HepG2 (cell line): Measurements from ENCODE around the gene GBE1. TPM values are rescaled to one million over a fixed set of nuclear protein-coding genes. Genes with fewer than 3 reads are reported as not detected.

Experiments used
- CERS6 ChIP-seq: sonication (generic); formaldehyde crosslinking; IDR thresholded peaks from 2 replicates; pipeline ENCODE4 v1.5.0; 2020; ENCODE audit warnings: missing genetic modification reagents
- CREB1 ChIP-seq, 2 experiments: fragments of 450-650 bp in 1 of 2; IDR thresholded peaks; 2 replicates each; pipeline ENCODE4 v1.6.1; 2016 to 2017; ENCODE audit warnings: control low read depth in 1 of 2, mild to moderate bottlenecking in 1 of 2, missing compliant biosample characterization in 1 of 2, missing genetic modification characterization in 1 of 2
- GFI1 ChIP-seq: sonication (generic); formaldehyde crosslinking; IDR thresholded peaks from 2 replicates; pipeline ENCODE4 v1.5.0; 2020; ENCODE audit warnings: missing genetic modification reagents, mild to moderate bottlenecking, borderline replicate concordance
- NFYB ChIP-seq: sonication (generic); formaldehyde crosslinking; IDR thresholded peaks from 2 replicates; pipeline ENCODE4 v1.4.0; 2020; ENCODE audit warnings: missing genetic modification reagents
- PAXIP1 ChIP-seq: sonication (generic); formaldehyde crosslinking; conservative IDR thresholded peaks from 2 replicates; pipeline ENCODE4 v1.4.0; 2020; ENCODE audit warnings: mild to moderate bottlenecking, missing genetic modification reagents, moderate library complexity
- POGZ ChIP-seq: sonication (generic); formaldehyde crosslinking; IDR thresholded peaks from 2 replicates; pipeline ENCODE4 v1.4.0; 2020; ENCODE audit warnings: mild to moderate bottlenecking, missing genetic modification reagents
- TARDBP ChIP-seq: sonication (generic); formaldehyde crosslinking; IDR thresholded peaks from 2 replicates; pipeline ENCODE4 v1.8.0; 2022; ENCODE audit warnings: mild to moderate bottlenecking, missing genetic modification reagents
- TP53 ChIP-seq: sonication (generic); formaldehyde crosslinking; conservative IDR thresholded peaks from 2 replicates; pipeline ENCODE4 v1.4.0; 2020; ENCODE audit warnings: missing genetic modification reagents
- ZBTB26 ChIP-seq: IDR thresholded peaks from 2 replicates; pipeline ENCODE4 v1.6.1; 2016; ENCODE audit warnings: missing compliant biosample characterization, missing genetic modification reagents, borderline replicate concordance
- ZNF10 ChIP-seq: sonication (generic); formaldehyde crosslinking; IDR thresholded peaks from 2 replicates; pipeline ENCODE4 v1.4.0; 2020; ENCODE audit warnings: mild to moderate bottlenecking, low read depth, missing genetic modification reagents, borderline replicate concordance
- ZNF513 ChIP-seq: sonication (generic); formaldehyde crosslinking; conservative IDR thresholded peaks from 2 replicates; pipeline ENCODE4 v1.5.0; 2020; ENCODE audit warnings: missing genetic modification reagents
- ZNF770 ChIP-seq: sonication (generic); formaldehyde crosslinking; IDR thresholded peaks from 2 replicates; pipeline ENCODE4 v1.5.0; 2020; ENCODE audit warnings: mild to moderate bottlenecking, missing genetic modification reagents
- ZUFSP ChIP-seq: sonication (generic); formaldehyde crosslinking; IDR thresholded peaks from 2 replicates; pipeline ENCODE4 v1.9.0; 2021; ENCODE audit warnings: missing genetic modification reagents, mild to moderate bottlenecking, borderline replicate concordance
- polyA plus RNA-seq, 8 experiments: library from polyadenylated mRNA; depleted of rRNA in 3 of 8; stranded (reverse) in 7 of 8; unstranded in 1 of 8; fragments of >200 nt; fragmentation: Illumina TruSeq in 4 of 8; extraction: Trizol in 4 of 8; gene quantifications; 2 replicates each; pipeline versions ENCODE4 v1.2.1 to v1.2.3, GENCODE V29; 2011 to 2016; ENCODE audit warnings: low read depth in 4 of 8, missing spikeins in 1 of 8, mixed read lengths in 1 of 8; ENCODE audit not compliant: insufficient read depth in 1 of 8
- total RNA-seq, 5 experiments: library from RNA; depleted of rRNA; stranded (reverse); fragments of >200 nt; fragmentation: Illumina TruSeq; extraction: Trizol; gene quantifications; 2 replicates each; pipeline ENCODE4 v1.2.3, GENCODE V29; 2016; ENCODE audit warnings: low read depth in 1 of 5
- TF ChIP-seq, protein P1 (sequence below), 2 experiments: sonication (generic) in 1 of 2; formaldehyde crosslinking in 1 of 2; IDR thresholded peaks; 2 replicates each; pipeline versions ENCODE4 v1.4.0 to v1.6.1; 2018 to 2020; ENCODE audit warnings: missing genetic modification reagents in 2 of 2, borderline replicate concordance in 1 of 2, low read depth in 1 of 2, mild to moderate bottlenecking in 1 of 2, missing biosample characterization in 1 of 2

The GBE1 gene
- total and polyA plus RNA-seq, 2 of the 13 experiments (the other 11 are each of a cell fraction or from before 2014, with no cell fraction given) = 22.9 to 36.1 TPM

- no peak for TF ChIP-seq ZNF513 (CRISPR knock-in tag)
- TF ChIP-seq ZNF770 = no peak
- TF ChIP-seq ZUFSP (CRISPR knock-in tag) = no peak
- no peak for TF ChIP-seq ZNF10 (CRISPR knock-in tag)
- TF ChIP-seq CERS6 (CRISPR knock-in tag) = no peak
- peak; percentile 18; the same call in 1 of the 2 replicates for TF ChIP-seq TARDBP
- TF ChIP-seq ZBTB26 (CRISPR knock-in tag) = no peak
- TF ChIP-seq POGZ (CRISPR knock-in tag) = no peak
- no peak for TF ChIP-seq TP53 (CRISPR knock-in tag)
- TF ChIP-seq, protein P1, sequence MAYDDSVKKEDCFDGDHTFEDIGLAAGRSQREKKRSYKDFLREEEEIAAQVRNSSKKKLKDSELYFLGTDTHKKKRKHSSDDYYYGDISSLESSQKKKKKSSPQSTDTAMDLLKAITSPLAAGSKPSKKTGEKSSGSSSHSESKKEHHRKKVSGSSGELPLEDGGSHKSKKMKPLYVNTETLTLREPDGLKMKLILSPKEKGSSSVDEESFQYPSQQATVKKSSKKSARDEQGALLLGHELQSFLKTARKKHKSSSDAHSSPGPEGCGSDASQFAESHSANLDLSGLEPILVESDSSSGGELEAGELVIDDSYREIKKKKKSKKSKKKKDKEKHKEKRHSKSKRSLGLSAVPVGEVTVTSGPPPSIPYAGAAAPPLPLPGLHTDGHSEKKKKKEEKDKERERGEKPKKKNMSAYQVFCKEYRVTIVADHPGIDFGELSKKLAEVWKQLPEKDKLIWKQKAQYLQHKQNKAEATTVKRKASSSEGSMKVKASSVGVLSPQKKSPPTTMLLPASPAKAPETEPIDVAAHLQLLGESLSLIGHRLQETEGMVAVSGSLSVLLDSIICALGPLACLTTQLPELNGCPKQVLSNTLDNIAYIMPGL (CRISPR knock-in tag; IDR thresholded peaks at IDR 0.05; ENCODE audit: borderline replicate concordance in 1 of 2, low read depth in 1 of 2) = no peak
- no peak for TF ChIP-seq CREB1 (IDR thresholded peaks at IDR 0.05)
- TF ChIP-seq CREB1 (CRISPR knock-in tag; IDR thresholded peaks at IDR 0.05) = no peak
- TF ChIP-seq PAXIP1 (CRISPR knock-in tag) = peak; percentile 60
- TF ChIP-seq GFI1 (CRISPR knock-in tag) = peak; percentile 78; the same call in 1 of the 2 replicates
- TF ChIP-seq NFYB (CRISPR knock-in tag) = no peak
Measured at GRCh38 chr3:81723732-81724313, 37.6 kb downstream of the GBE1 start (continued).
